T47D (cell line): ENCODE data around the gene SYNGR3.
A peak's percentile ranks its signal among the peaks of the same experiment; 100 is the strongest.

Experiments
- DNase-seq, 2 experiments: peaks; one replicate each; pipeline versions ENCODE4 v3.0.0 to v3.0.0-alpha.2; 2011 to 2012; ENCODE audit warnings: low read depth in 1 of 2, low spot score in 1 of 2
- JUND ChIP-seq: IDR thresholded peaks from 2 replicates; pipeline ENCODE4 v1.6.1; 2012; ENCODE audit warnings: low read depth
- in situ Hi-C: cut with HindIII; loops from 2 replicates; pipeline ENCODE4 v1.10.0; 2016; ENCODE audit warnings: low sequenced_read_pairs, low pct_unique_long_range_greater_than_20kb

Gene SYNGR3, protein sequence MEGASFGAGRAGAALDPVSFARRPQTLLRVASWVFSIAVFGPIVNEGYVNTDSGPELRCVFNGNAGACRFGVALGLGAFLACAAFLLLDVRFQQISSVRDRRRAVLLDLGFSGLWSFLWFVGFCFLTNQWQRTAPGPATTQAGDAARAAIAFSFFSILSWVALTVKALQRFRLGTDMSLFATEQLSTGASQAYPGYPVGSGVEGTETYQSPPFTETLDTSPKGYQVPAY

DNA sequence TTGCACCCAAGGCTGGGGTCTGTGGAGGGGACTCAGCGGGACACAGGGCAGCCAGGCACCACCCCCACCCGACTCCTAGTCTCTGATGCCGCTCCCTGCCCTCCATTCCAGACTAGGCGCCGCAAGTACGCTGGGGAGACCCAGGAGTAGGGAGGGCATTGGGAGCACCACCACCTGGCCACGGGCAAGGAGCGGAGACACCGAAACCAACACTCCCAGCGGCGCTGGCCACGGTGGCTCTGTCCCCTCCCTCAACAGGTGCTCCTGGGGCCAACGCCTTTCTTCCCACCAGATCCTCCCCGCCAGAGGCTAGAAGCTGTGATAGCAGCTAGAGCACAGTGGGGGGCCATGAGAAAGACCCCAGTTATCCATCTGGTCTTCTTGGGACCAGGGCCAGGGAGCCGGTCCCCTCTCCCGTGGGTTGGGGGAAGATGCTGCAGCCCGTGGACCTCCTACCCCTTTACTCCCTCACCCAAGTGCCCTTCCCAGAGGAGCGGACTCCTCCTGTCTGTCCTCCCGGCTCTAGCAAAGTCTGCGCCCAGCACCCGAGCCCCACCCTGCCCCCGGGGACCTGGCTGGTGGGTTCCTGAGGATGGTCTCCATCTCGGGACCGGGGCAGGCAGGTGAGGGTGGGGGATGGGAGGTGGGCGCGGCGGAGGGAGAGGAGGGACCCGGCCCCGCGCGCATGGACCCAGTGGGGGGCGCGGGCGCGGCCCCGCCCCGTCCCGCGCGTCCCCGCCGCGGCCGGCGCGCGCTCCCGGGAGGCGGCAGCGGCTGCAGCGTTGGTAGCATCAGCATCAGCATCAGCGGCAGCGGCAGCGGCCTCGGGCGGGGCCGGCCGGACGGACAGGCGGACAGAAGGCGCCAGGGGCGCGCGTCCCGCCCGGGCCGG lies at the start of gene SYNGR3:
TSS of gene SYNGR3 (plus strand) at position 762 of the 892 bp plus-strand sequence. CDS start 133 bp downstream, outside the sequence.
- in situ Hi-C loops, result no loop called here
- DNase-seq, result no peak
- TF ChIP-seq JUND, result no peak

DNA sequence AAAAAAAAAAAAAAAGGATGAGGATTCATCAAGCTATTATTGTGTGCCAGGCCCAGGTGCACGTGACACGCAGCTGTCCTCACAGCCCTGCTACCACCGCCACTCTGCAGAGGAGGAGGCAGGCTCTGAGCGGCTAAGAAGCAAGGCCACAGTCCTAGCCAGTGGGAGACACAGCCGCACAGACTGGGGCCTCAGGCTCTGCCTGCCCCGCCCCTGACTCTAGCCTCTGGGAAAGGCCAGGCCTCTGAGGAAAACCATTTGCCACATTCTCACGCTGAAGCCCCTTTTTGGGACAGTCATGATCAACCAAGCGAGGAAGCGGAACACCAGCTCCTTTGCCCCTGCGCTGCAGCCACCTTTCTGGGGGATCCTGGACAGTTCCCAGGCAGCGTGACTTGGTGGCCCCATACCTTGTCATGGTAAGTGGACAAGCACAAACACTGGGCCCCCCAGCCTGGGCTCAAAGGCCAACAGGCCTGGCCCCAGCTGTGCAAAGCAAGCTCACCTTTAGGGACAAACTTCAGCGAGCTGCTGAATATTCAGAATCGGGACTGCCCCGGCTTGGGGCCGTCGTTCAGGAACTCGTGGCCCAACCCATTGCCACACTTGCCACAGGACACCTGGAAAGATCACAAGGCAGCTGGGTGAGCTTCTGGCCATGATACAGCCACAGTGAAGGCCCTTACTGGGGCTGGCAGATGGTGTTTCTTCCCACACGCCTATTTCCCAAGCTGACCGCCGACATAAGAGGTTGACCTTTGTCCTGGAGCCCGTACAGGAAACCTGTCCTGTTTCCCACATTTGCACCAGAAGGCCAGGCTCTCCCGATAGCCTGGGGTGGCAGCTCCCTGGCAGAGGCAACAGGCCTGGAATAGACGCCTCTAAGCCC lies 49.3 kb upstream of the SYNGR3 start:
- DNase-seq, result no peak
- no peak for TF ChIP-seq JUND
- in situ Hi-C loops, result no loop called here

DNA sequence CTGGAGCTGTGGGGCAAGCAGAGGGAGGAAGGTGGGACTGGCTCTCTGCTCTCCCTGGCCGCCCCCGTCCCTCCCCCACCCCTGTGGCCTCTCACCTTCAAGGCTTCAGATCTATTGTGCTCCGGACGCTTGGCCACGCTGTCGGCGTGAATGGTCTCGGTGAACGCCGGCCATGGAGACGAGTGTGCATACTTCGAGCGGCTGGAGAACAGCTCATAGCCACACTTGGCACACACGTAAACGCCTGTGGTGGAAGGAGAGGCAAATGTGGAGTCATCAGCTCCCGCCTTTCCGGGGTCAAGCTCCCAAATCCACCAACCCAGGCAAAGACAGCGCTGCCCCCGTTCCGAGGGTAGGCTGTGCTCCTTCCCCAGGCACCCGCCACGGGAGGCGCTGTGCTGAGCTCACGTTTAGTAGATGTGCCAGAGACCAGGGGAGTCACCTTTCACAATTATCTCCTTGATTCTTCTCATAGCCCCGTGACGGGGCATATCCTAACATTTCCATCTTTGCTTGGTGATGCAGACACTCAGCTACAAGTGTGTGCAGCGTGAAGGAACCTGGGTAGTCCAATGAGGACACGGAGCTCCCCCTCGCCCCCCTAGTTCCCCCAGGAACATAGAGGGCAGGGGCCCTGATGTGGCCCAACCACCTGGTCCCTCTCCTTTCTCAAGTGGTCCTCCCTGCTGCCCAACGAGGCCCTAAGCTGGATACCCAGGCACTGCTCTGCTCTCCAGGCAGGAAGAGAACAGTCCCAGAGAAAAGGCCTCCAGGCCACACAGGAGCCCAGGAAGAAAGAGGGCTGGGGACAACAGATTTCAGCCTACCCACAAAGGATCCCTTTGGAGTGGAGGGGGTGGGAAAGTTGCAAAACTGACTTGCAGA lies 48.4 kb upstream of the SYNGR3 start:
- in situ Hi-C loops, result no loop called here
- no peak for TF ChIP-seq JUND
- no peak for DNase-seq

DNA sequence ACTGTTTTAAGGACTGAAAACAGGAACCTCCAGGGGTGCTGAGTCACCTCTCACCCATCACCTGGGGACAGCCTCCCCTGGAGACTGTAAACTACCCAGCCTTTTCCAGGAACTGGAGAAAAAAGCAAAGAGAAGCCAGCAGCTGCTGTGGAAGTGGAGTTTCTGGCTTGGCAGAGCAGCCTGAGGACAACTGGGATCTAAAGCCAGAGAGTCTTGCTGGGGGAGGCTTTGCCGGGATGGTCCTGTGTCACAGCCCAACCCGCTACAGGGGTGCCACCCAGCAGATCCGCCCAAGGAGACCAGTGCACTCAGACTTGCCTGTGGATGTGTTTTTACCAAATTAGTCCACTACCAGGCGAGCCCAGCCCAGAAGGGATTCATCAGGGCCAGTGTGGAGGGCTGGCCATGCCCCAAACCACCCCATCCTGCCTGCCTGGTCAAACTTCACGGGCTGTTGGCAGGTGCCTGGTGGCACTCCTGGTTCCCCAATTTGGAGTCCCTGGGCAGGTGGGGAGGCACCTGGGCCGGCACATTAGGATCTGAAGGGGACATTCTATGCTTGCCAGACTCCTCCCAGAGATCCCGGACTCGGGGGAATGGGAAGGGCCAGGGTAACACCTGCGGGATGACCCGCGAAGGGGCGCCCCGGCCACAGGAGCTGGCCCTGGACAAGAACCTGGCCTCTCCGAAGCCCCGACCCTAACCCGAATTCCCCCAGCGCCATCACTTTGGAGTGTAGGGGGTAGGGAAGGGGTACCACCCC lies 47.5 kb upstream of the SYNGR3 start:
- TF ChIP-seq JUND, result no peak
- in situ Hi-C loops, result no loop called here
- DNase-seq, result peak in 1 of 2 experiments; percentile 26

DNA sequence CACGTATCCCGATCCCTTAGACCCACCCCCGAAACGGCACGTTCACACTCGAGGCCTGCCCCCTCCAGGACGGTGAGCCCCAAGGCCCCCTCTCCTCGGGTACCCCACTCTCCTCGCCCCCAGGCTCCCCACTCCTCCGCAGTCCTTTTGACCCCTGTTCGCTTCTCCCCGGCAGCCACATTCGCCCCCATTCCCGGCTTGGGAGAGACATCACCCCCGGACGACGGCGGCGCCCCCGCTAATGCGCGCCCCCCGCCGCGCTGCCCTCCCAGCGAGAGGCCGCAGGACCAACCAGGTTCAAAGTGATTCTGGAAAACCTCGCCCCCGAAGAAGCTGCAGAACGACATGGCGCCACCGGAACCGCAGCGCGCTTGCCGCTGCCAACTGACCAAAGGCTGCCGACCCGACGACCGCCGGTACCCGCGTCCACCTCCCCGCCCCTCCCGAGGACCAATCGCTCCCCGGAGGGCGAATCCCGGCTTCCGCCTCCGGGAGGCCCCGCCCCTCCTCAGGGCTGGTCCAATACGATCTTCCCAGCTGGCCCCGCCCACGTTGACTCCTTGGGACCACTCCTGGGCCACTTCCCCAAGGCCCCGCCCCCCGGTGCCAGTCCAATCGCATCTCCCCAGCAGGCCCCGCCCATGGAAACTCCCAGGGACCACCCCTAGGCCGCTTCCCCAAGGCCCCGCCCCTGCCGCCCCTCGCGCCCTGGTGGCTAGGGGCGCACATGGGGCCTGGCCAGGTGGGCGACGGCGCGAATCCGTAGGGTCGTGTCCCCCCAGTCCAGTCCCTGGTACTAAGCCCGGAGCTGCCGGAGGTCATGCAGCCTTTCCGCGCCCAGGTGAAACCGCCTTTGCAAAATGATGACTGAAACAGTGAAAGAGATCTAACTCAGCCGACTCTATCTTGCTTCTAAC lies 46.7 kb upstream of the SYNGR3 start, which contains the start of gene MSRB1:
TSS of gene MSRB1 (minus strand) at position 390 of the 917 bp plus-strand sequence. CDS start at position 347, 43 bp downstream.
- peak; percentile 98 to 99 for DNase-seq
- TF ChIP-seq JUND, result no peak
- in situ Hi-C loops, result no loop called here

DNA sequence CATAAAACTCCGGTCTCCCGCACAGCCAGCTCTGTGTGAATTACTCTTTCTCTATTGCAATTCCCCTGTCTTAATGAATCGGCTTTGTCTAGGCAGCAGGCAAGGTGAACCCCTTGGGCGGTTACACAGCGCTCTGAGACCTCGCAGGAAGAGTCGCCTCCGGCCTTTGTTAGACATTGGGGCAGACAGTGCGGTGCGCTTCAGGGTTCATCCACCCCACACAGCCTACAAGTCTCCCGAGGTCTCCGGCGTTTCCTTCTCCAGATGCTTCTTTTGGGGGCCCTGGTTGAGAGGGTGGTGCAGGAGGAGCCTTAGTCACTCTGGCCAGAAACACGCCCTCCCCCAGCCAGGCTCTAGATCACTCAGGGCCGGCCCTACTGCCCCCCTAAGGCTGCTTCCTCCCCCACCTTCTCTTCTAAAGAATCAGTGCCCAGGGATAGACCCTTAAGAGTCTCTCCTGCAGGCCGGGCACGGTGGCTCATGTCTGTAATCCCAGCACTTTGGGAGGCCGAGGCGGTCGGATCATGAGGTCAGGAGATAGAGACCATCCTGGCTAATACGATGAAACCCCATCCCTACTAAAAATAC lies 45.1 kb upstream of the SYNGR3 start:
- no peak for DNase-seq
- in situ Hi-C loops, result no loop called here
- TF ChIP-seq JUND, result no peak

DNA sequence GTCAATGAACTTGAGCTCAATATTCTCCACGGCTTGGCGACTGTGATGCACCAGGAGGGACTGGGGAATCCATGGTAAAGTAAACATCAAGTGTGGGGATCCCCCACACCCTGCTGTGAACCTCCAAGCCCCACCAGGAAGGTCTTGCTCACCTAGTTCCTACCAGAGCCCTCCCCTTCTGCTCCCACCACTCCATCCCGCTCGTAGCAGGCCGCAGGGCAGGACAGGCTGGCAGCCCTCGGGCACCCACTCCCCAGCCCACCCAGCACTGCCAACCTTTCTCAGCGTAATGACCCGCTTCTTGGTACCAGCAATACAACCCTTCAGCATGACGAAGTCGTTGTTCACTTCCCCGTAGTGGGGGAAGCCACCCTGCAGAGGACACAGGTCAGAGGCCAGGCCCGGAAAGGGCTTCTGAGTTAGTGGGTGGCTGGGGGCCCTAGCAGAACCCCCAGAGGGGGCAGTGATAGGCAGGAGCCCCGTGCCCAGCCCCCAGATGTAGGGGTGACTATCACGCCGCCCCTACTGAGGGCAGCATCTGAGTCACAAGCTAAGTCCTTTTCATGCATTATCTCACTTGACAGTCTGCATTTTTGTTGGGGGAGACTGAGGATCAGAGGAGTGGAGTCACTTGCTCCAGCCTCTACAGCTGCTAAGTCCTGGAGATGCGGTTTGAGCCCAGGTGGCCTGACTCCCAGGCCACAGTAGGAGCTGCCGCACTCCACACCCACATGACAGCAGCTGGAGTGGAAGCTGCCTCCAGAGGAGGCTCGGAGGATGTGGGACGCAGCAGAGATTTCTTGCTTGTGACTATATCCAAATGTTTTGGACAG lies 44.0 kb upstream of the SYNGR3 start:
- no peak for DNase-seq
- TF ChIP-seq JUND, result no peak
- in situ Hi-C loops, result no loop called here

DNA sequence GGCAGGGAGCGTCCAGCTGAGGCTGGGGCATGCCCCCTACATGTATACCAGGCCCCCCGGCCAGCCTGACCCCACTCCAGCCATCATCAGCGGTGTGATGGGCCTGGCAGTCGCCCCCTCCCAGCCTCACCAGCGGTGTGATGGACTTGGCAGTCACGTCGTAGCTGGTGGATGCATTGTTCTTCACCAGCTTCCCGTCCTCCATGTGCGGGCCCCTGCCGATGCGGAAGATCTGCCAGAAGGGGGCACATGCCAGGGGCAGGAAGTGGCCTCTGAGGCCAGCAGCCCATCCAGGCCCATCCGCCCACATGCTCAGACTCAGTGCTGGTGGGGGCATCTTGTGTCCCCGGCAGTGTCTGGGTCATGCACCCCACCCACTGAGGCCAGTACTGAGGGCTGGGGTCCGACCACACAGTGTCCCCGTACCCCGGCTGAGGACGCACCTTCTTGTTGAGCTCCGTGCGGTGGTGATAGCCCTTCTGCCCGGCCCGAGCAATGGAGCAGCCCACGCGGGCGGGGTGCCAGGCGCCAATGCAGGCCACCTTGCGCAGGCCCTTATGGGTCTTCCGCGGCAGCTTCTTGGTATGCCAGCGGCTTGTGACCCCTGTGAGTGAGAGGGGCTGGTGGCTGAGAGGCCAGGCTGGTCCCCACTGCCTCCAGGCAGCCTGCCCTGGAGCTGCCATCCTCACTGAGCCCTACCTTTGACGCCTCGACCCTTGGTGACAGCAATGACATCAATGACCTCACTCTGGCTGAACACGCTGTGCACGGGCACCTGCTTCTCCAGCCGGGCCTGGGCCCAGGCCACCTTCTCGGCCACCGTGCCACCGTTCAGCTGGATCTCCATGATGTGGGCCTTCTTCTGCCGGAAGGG lies 43.0 kb upstream of the SYNGR3 start:
- TF ChIP-seq JUND, result no peak
- DNase-seq, result no peak
- in situ Hi-C loops, result no loop called here
